Measurements from ENCODE around the gene DICER1.

- no peak for TF ChIP-seq POLR2A (IDR thresholded peaks at IDR 0.05)
- no peak for TF ChIP-seq CTCF (IDR thresholded peaks at IDR 0.05)
- no peak for TF ChIP-seq EP300 (IDR thresholded peaks at IDR 0.05)
Observed at GRCh38 chr14:95126906-95127530, 30.3 kb downstream of the DICER1 start.
